Measurements from ENCODE around the gene BABAM2. TPM values are rescaled to one million over a fixed set of nuclear protein-coding genes. Genes with fewer than 3 reads are reported as not detected.

The BABAM2 gene
- total RNA-seq, 1 donor from 2014 or later: 28.5 TPM

- Mint-ChIP-seq H3K4me1 (ENCODE audit: low read depth, unreplicated experiment) (peaks cover 26% of the 10 kb centered on the region), H3K4me3 (ENCODE audit: unreplicated experiment) (no peak overlapping the region), H3K27me3 (ENCODE audit: low read depth, unreplicated experiment) (no peaks in the 10 kb centered on the region), H3K36me3 (ENCODE audit: low read depth, unreplicated experiment) (peaks cover 6% of the 10 kb centered on the region), H3K27ac (ENCODE audit: unreplicated experiment) (no peak overlapping the region), H3K9me3 (ENCODE audit: unreplicated experiment) (no peaks in the 10 kb centered on the region)
- FAIRE-seq: no peak
- H3K4me1 ChIP-seq (ENCODE audit: insufficient read depth, low read length): peaks cover 4% of the 10 kb centered on the region
- no peaks in the 10 kb centered on the region for H3K9me3 ChIP-seq (ENCODE audit: insufficient read depth, low read depth, low read length)
- no peak for DNase-seq (ENCODE audit: low read depth)
- H3K27ac ChIP-seq (ENCODE audit: low read depth, low read length): no peak overlapping the region
- no peaks in the 10 kb centered on the region for H4K20me1 ChIP-seq (ENCODE audit: insufficient read depth, low read length)
- no peak overlapping the region for H2AFZ ChIP-seq (ENCODE audit: low read depth, low read length)
- H3K36me3 ChIP-seq (ENCODE audit: insufficient read depth, low read length): no peaks in the 10 kb centered on the region
- no peak overlapping the region for H3K4me3 ChIP-seq (ENCODE audit: insufficient read depth, low read depth, low read length)
- H3K79me2 ChIP-seq (ENCODE audit: insufficient read depth, low read length): no peaks in the 10 kb centered on the region
- no peak overlapping the region for H3K4me2 ChIP-seq (ENCODE audit: low read length)
- H3K9ac ChIP-seq (ENCODE audit: low read length): no peak overlapping the region
- TF ChIP-seq CTCF (IDR thresholded peaks at IDR 0.05; ENCODE audit: insufficient read depth, low read depth, low read length) (no peak), EZH2 (IDR thresholded peaks at IDR 0.05; ENCODE audit: insufficient read depth, low read length) (no peak)
- H3K27me3 ChIP-seq (ENCODE audit: insufficient read depth, low read length): no peaks in the 10 kb centered on the region
These were observed 244.3 kb downstream of the BABAM2 start for GRCh38 chr2:28134857-28135256.

- H3K4me2 ChIP-seq (ENCODE audit: low read length): no peak overlapping the region
- H3K27me3 Mint-ChIP-seq (ENCODE audit: low read depth, unreplicated experiment): no peaks in the 10 kb centered on the region
- no peaks in the 10 kb centered on the region for H3K36me3 ChIP-seq (ENCODE audit: insufficient read depth, low read length)
- H3K27ac Mint-ChIP-seq (ENCODE audit: unreplicated experiment): no peak overlapping the region
- H3K4me1 ChIP-seq (ENCODE audit: insufficient read depth, low read length): peaks cover 1% of the 10 kb centered on the region
- FAIRE-seq (no peak), DNase-seq (ENCODE audit: low read depth) (no peak)
- H3K4me3 Mint-ChIP-seq (ENCODE audit: unreplicated experiment): no peak overlapping the region
- H3K9me3 Mint-ChIP-seq (ENCODE audit: unreplicated experiment): no peaks in the 10 kb centered on the region
- H3K27ac ChIP-seq (ENCODE audit: low read depth, low read length): no peak overlapping the region
- H3K36me3 Mint-ChIP-seq (ENCODE audit: low read depth, unreplicated experiment): peaks cover 7% of the 10 kb centered on the region
- TF ChIP-seq EZH2 (IDR thresholded peaks at IDR 0.05; ENCODE audit: insufficient read depth, low read length) (no peak), CTCF (IDR thresholded peaks at IDR 0.05; ENCODE audit: insufficient read depth, low read depth, low read length) (no peak)
- peaks cover 21% of the 10 kb centered on the region for H3K4me1 Mint-ChIP-seq (ENCODE audit: low read depth, unreplicated experiment)
- H3K27me3 ChIP-seq (ENCODE audit: insufficient read depth, low read length): no peaks in the 10 kb centered on the region
- H3K9me3 ChIP-seq (ENCODE audit: insufficient read depth, low read depth, low read length): no peaks in the 10 kb centered on the region
- H4K20me1 ChIP-seq (ENCODE audit: insufficient read depth, low read length): no peaks in the 10 kb centered on the region
- no peaks in the 10 kb centered on the region for H3K79me2 ChIP-seq (ENCODE audit: insufficient read depth, low read length)
- no peak overlapping the region for H3K4me3 ChIP-seq (ENCODE audit: insufficient read depth, low read depth, low read length)
- no peak overlapping the region for H3K9ac ChIP-seq (ENCODE audit: low read length)
- H2AFZ ChIP-seq (ENCODE audit: low read depth, low read length): no peak overlapping the region
These were observed 244.8 kb downstream of the BABAM2 start for GRCh38 chr2:28135324-28135723.

- Histone ChIP-seq H3K79me2 (ENCODE audit: insufficient read depth, low read length) (no peaks in the 10 kb centered on the region), H4K20me1 (ENCODE audit: insufficient read depth, low read length) (no peaks in the 10 kb centered on the region), H3K4me3 (ENCODE audit: insufficient read depth, low read depth, low read length) (no peak overlapping the region), H3K9me3 (ENCODE audit: insufficient read depth, low read depth, low read length) (no peaks in the 10 kb centered on the region), H3K4me2 (ENCODE audit: low read length) (no peak overlapping the region), H2AFZ (ENCODE audit: low read depth, low read length) (no peak overlapping the region), H3K4me1 (ENCODE audit: insufficient read depth, low read length) (no peaks in the 10 kb centered on the region), H3K27ac (ENCODE audit: low read depth, low read length) (no peak overlapping the region), H3K9ac (ENCODE audit: low read length) (no peak overlapping the region), H3K36me3 (ENCODE audit: insufficient read depth, low read length) (no peaks in the 10 kb centered on the region), H3K27me3 (ENCODE audit: insufficient read depth, low read length) (no peaks in the 10 kb centered on the region)
- TF ChIP-seq CTCF (IDR thresholded peaks at IDR 0.05; ENCODE audit: insufficient read depth, low read depth, low read length) (no peak), EZH2 (IDR thresholded peaks at IDR 0.05; ENCODE audit: insufficient read depth, low read length) (no peak)
- Mint-ChIP-seq H3K27me3 (ENCODE audit: low read depth, unreplicated experiment) (no peaks in the 10 kb centered on the region), H3K4me3 (ENCODE audit: unreplicated experiment) (no peak overlapping the region), H3K4me1 (ENCODE audit: low read depth, unreplicated experiment) (peaks cover 19% of the 10 kb centered on the region), H3K9me3 (ENCODE audit: unreplicated experiment) (no peaks in the 10 kb centered on the region), H3K36me3 (ENCODE audit: low read depth, unreplicated experiment) (peaks cover 7% of the 10 kb centered on the region), H3K27ac (ENCODE audit: unreplicated experiment) (no peak overlapping the region)
- no peak for DNase-seq (ENCODE audit: low read depth)
- no peak for FAIRE-seq
These were observed 245.3 kb downstream of the BABAM2 start for GRCh38 chr2:28135799-28136198.
